Transverse colon (tissue), 4 donors: ENCODE data around the gene DPEP3. TPM values are rescaled to one million over a fixed set of nuclear protein-coding genes. Genes with fewer than 3 reads are reported as not detected.

ENCODE experiments used
- DNase-seq: peaks from one replicate; pipeline ENCODE4 v3.0.0-alpha.2; 2019
- H3K27ac ChIP-seq, 4 donors: fragments of 200-600 bp; sonication (generic); 2 replicates each; pipeline ENCODE4 v1.5.1; 2016 to 2018; ENCODE audit warnings: inconsistent platforms in 4 of 4
- H3K27me3 ChIP-seq: fragments of 200-600 bp; sonication (generic); 2 replicates; pipeline ENCODE4 v1.5.1; 2017; ENCODE audit warnings: inconsistent platforms
- H3K36me3 ChIP-seq, 4 donors: fragments of 200-600 bp; sonication (generic); 2 replicates each; pipeline ENCODE4 v1.5.1; 2017 to 2019; ENCODE audit warnings: inconsistent platforms in 4 of 4
- H3K4me1 ChIP-seq, 4 donors: fragments of 200-600 bp; sonication (generic); 2 replicates each; pipeline ENCODE4 v1.5.1; 2017 to 2020; ENCODE audit warnings: inconsistent platforms in 4 of 4
- H3K4me3 ChIP-seq, 4 donors: fragments of 200-600 bp; sonication (generic); 1 replicate in 1 of 4; 2 replicates in 3 of 4; pipeline versions ENCODE4 v1.5.1 to v1.6.1; 2017 to 2019; ENCODE audit warnings: inconsistent platforms in 4 of 4
- H3K9me3 ChIP-seq, 2 donors: fragments of 200-600 bp; sonication (generic); 2 replicates each; pipeline ENCODE4 v1.5.1; 2017 to 2019; ENCODE audit warnings: inconsistent platforms in 2 of 2
- EP300 ChIP-seq: sonication (generic); formaldehyde crosslinking; IDR thresholded peaks from one replicate; pipeline ENCODE4 v1.6.1; 2017; ENCODE audit warnings: antibody characterized with exemption, low read depth
- POLR2A ChIP-seq: fragments of 450-650 bp; IDR thresholded peaks from one replicate; pipeline ENCODE4 v1.6.1; 2016; ENCODE audit warnings: antibody characterized with exemption, mild to moderate bottlenecking, moderate library complexity
- POLR2AphosphoS5 ChIP-seq, 3 donors: sonication (generic); formaldehyde crosslinking; IDR thresholded peaks; one replicate each; pipeline ENCODE4 v1.6.1; 2016; ENCODE audit warnings: antibody characterized with exemption in 3 of 3
- WGBS, 2 donors: methylation state at CpG; one replicate each; pipeline ENCODE4 v1.1.5; 2018; ENCODE audit warnings: low coverage in 1 of 2; 5-methylcytosine and 5-hydroxymethylcytosine counted together
- in situ Hi-C, 4 donors: fragments of 200-750 bp; cut with MboI; loops; one replicate each; pipeline versions ENCODE4 v1.15.0 to v1.15.1; 2017; ENCODE audit warnings: low sequenced_read_pairs in 3 of 4, low pct_ligation_motif_present in 1 of 4, low pct_unique_long_range_greater_than_20kb in 1 of 4
- intact Hi-C: fragments of 100-400 bp; cut with DNase I; formaldehyde crosslinking; loops from one replicate; pipeline ENCODE4 v1.15.1; 2023; ENCODE audit warnings: low total_unique reads
- total RNA-seq, 4 donors: library from RNA; depleted of rRNA; stranded (reverse); fragments of >200 nt; gene quantifications; one replicate each; pipeline ENCODE4 v1.1.0, GENCODE V29; 2016
- TF ChIP-seq, protein P1 (sequence below), 5 experiments: fragments of 200-600 bp in 3 of 5; fragments of 450-650 bp in 2 of 5; sonication (generic) in 3 of 5; IDR thresholded peaks; 1 replicate in 2 of 5; 2 replicates in 3 of 5; pipeline ENCODE4 v1.5.1; 2016 to 2017; ENCODE audit warnings: antibody characterized with exemption in 5 of 5, inconsistent platforms in 3 of 5, mild to moderate bottlenecking in 2 of 5, moderate library complexity in 1 of 5

DPEP3 gene
- total RNA-seq, 4 donors from 2014 or later: not detected

DNA sequence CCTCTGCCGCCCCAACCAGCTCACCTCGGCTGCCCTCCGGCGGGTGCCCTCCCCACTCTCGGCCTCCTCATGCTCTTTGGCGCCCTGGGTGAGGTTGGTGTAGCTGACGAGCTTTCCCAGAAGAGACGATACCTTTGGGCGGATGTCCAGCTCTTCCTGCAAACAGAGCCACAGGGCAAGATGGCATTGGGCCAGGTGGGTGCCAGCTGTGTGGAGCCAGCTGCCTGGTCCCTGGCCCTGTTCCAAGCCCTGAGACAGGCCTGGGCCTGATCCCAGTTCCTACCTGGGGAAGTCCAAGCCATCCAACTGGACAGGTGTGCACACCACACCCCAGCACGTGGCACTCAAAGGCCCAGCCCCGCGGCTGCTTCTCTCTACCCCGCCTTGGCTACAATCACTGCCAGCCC lies 18.7 kb downstream of the DPEP3 start:
- in situ Hi-C loops (no loop called here), intact Hi-C loops (no loop called here)
- Histone ChIP-seq H3K4me1 (peaks cover 9 to 54% (median 31%) of the 10 kb centered on the region in 4 donors), H3K4me3 (no peak overlapping the region), H3K27me3 (no peaks in the 10 kb centered on the region), H3K9me3 (no peaks in the 10 kb centered on the region), H3K36me3 (no peaks in the 10 kb centered on the region), H3K27ac (peak overlapping the region; percentile 2 to 74 (median 50))
- TF ChIP-seq EP300 (peak; percentile 48), POLR2AphosphoS5 (IDR thresholded peaks at IDR 0.05) (peak; percentile 77 to 92 (median 82)), POLR2A (no peak)
- TF ChIP-seq, protein P1, sequence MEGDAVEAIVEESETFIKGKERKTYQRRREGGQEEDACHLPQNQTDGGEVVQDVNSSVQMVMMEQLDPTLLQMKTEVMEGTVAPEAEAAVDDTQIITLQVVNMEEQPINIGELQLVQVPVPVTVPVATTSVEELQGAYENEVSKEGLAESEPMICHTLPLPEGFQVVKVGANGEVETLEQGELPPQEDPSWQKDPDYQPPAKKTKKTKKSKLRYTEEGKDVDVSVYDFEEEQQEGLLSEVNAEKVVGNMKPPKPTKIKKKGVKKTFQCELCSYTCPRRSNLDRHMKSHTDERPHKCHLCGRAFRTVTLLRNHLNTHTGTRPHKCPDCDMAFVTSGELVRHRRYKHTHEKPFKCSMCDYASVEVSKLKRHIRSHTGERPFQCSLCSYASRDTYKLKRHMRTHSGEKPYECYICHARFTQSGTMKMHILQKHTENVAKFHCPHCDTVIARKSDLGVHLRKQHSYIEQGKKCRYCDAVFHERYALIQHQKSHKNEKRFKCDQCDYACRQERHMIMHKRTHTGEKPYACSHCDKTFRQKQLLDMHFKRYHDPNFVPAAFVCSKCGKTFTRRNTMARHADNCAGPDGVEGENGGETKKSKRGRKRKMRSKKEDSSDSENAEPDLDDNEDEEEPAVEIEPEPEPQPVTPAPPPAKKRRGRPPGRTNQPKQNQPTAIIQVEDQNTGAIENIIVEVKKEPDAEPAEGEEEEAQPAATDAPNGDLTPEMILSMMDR (IDR thresholded peaks at IDR 0.05): no peak
- 60% methylated on average over 12 of the region's 13 CpGs; no CpG with 5 or more reads in 1 of the 2 donors for WGBS, 2 donors
- peak; percentile 82 for DNase-seq

DNA sequence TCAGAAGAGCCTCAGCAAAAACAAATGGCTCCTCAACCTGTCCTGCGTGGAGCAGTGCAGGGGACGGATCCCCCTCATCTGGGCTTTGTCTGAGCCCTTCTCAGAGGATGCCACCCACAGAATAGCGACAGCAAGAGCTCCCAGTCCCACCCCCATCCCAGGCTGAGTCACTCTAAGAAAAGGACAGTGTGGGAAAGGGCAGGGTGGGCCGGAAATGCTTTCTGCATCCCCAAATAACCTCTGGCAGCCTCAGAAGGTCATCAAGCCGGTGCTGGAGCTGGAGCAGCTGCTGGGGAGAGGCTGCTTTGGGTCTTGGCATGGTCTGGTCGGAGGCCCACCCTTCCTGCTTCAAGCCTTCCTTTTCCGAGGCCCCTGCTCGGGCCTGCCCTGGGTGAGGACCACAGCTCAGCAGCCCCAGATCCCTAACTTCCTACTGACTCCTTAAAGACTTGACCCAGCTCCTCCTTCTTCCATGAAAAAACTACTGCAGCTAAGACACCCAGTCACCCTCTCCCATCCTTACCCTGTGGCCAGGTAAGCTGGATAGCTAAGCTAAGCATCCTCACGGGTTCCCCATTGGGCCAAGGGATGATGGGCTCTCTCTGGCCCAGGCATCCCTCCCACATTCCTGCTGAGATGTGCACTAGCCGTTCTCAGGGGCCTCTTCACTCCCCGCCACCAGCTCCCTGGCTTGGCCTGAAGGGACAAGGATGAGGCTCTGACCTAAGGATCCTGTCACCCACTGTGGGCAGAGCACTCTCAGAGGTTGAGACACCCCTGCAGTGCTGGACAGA lies 20.6 kb downstream of the DPEP3 start:
- DNase-seq: peak; percentile 36
- Histone ChIP-seq H3K36me3 (no peaks in the 10 kb centered on the region), H3K9me3 (no peaks in the 10 kb centered on the region), H3K4me1 (peaks cover 0 to 42% (median 25%) of the 10 kb centered on the region in 4 donors), H3K27ac (peak overlapping the region; percentile 60 to 74 (median 66)), H3K4me3 (no peak overlapping the region), H3K27me3 (no peaks in the 10 kb centered on the region)
- TF ChIP-seq POLR2AphosphoS5 (IDR thresholded peaks at IDR 0.05): peak; percentile 29 to 56 (median 41)
- TF ChIP-seq POLR2A: no peak
- TF ChIP-seq, protein P1 (IDR thresholded peaks at IDR 0.05): no peak
- in situ Hi-C loops (no loop called here), intact Hi-C loops (no loop called here)
- WGBS, 2 donors: 45 to 66% methylated on average over 4 to 9 of the region's 11 CpGs

DNA sequence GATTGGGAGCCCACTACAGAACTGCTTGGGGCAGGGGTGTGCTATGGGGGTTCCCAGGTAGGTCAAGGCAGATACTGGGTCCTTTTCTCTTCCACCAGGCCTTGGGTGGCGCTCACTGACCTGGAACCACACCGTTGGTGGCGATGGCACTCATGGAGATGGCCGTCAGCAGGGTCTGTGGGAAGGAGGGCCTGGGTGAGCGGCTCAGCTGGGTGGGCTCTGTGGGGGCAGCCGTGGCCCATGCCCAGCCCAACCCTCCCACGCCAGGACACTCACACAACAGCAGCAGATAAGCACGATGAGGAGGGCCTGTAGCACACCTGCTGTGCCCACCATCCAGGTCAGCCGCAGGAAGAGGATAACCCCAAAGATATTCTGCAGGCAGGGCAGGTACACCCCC lies 22.7 kb downstream of the DPEP3 start:
- H3K36me3 ChIP-seq: no peaks in the 10 kb centered on the region

More for the DNA sequence above, 22.7 kb downstream of the DPEP3 start:
- in situ Hi-C loops (no loop called here), intact Hi-C loops (no loop called here)
- Histone ChIP-seq H3K4me3 (no peak overlapping the region), H3K9me3 (no peaks in the 10 kb centered on the region), H3K4me1 (peaks cover 0 to 28% (median 23%) of the 10 kb centered on the region in 4 donors), H3K27me3 (no peaks in the 10 kb centered on the region), H3K27ac (no peak overlapping the region)
- no peak for DNase-seq
- TF ChIP-seq POLR2AphosphoS5 (IDR thresholded peaks at IDR 0.05): no peak
- no peak for TF ChIP-seq POLR2A
- TF ChIP-seq, protein P1 (IDR thresholded peaks at IDR 0.05): no peak
- no peak for TF ChIP-seq EP300
- WGBS, 2 donors: 93% methylated on average over 4 of the region's 9 CpGs; no CpG with 5 or more reads in 1 of the 2 donors
